Measurements from ENCODE around the gene GUCA2A. TPM values are rescaled to one million over a fixed set of nuclear protein-coding genes. Genes with fewer than 3 reads are reported as not detected.

The GUCA2A gene
- polyA plus RNA-seq, 1 of the 3 experiments (the other 2 are of a cell fraction): not detected

- peaks cover 0 to 31% of the 10 kb centered on the region in 2 experiments; a peak in 1 of 4 replicates for H3K4me1 ChIP-seq (ENCODE audit: control insufficient read depth in 1 of 2, insufficient read depth in 2 of 2, low read depth in 1 of 2, low read length in 1 of 2)
- CTCF ChIA-PET: interaction anchor here (0.7 to 2.0 kb wide), 3 partner anchors 8 to 595 kb away, joined by 3 to 7 read pairs (median 4); no protein-coding TSS in a partner anchor
- no peaks in the 10 kb centered on the region for H3K9me3 ChIP-seq
- H3K27ac ChIP-seq (ENCODE audit: low read depth in 2 of 2, low read length in 1 of 2): no peak overlapping the region
- H3K36me3 ChIP-seq (replicated peaks in 1 of 2; ENCODE audit: control insufficient read depth in 1 of 2, insufficient read depth in 2 of 2, low read length in 1 of 2): no peaks in the 10 kb centered on the region
- no peaks in the 10 kb centered on the region for H3K9me2 ChIP-seq
- POLR2A ChIA-PET: no interaction called here
- no peaks in the 10 kb centered on the region for H4K20me1 ChIP-seq (ENCODE audit: insufficient read depth)
- no peak overlapping the region for H2AFZ ChIP-seq (ENCODE audit: low read depth)
- no peaks in the 10 kb centered on the region for H3F3A ChIP-seq (replicated peaks; ENCODE audit: insufficient read depth)
- no peak for TF ChIP-seq RXRA (IDR thresholded peaks at IDR 0.05; ENCODE audit: borderline replicate concordance, low read depth)
- no peak for TF ChIP-seq USF2 (IDR thresholded peaks at IDR 0.05; ENCODE audit: borderline replicate concordance, low read depth, low read length)
- no peak for TF ChIP-seq EZH2phosphoT487 (IDR thresholded peaks at IDR 0.05; ENCODE audit: borderline replicate concordance, low read depth)
- TF ChIP-seq MXI1 (IDR thresholded peaks at IDR 0.05; ENCODE audit: low read depth, low read length): no peak
- no peak for TF ChIP-seq PBX3 (IDR thresholded peaks at IDR 0.05)
- TF ChIP-seq TEAD4 (IDR thresholded peaks at IDR 0.05; ENCODE audit: borderline replicate concordance, insufficient read depth): no peak
- TF ChIP-seq YY1 (IDR thresholded peaks at IDR 0.05; ENCODE audit: low read depth): no peak
- TF ChIP-seq GABPA (IDR thresholded peaks at IDR 0.05; ENCODE audit: low read depth): no peak
- no peak for TF ChIP-seq GATA2 (CRISPR knock-in tag; IDR thresholded peaks at IDR 0.05)
- no peak for TF ChIP-seq EP300 (IDR thresholded peaks at IDR 0.05; ENCODE audit: borderline replicate concordance in 1 of 2, low read depth in 1 of 2, low read length in 1 of 2)
- TF ChIP-seq SMC3 (IDR thresholded peaks at IDR 0.05; ENCODE audit: low read depth, low read length): no peak
- no peaks in the 10 kb centered on the region for H3K27me3 ChIP-seq (ENCODE audit: insufficient read depth)
- no peak overlapping the region for H3K4me2 ChIP-seq
- 100% methylated on average over 2 of the region's 3 CpGs for WGBS (ENCODE audit: low lambda C conversion rate)
- no peak overlapping the region for H3K9ac ChIP-seq
- no peaks in the 10 kb centered on the region for H3K79me2 ChIP-seq (ENCODE audit: insufficient read depth)
- no peak overlapping the region for H3K4me3 ChIP-seq (ENCODE audit: low read depth in 2 of 2, low read length in 1 of 2)
- DNase-seq: no peak
Measured at GRCh38 chr1:42168763-42169162, 4.2 kb upstream of the GUCA2A start.

GRCh38 chr1:42168391-42168670 lies 3.8 kb upstream of the GUCA2A start:
- CTCF ChIA-PET: interaction anchor here (0.7 to 1.1 kb wide), 2 partner anchors 21 kb away, joined by 3 to 4 read pairs; no protein-coding TSS in a partner anchor
- H3K9me2 ChIP-seq: no peaks in the 10 kb centered on the region
- H3K9me3 ChIP-seq: no peaks in the 10 kb centered on the region
- 67% methylated on average over 1 of the region's 1 CpG for WGBS (ENCODE audit: low lambda C conversion rate)
- no peak overlapping the region for H2AFZ ChIP-seq (ENCODE audit: low read depth)
- H3K27ac ChIP-seq (ENCODE audit: low read depth in 2 of 2, low read length in 1 of 2): no peak overlapping the region
- no peak overlapping the region for H3K4me2 ChIP-seq
- H3K4me1 ChIP-seq (ENCODE audit: control insufficient read depth in 1 of 2, insufficient read depth in 2 of 2, low read depth in 1 of 2, low read length in 1 of 2): peaks cover 0 to 29% of the 10 kb centered on the region in 2 experiments; a peak in 1 of 4 replicates
- no peaks in the 10 kb centered on the region for H4K20me1 ChIP-seq (ENCODE audit: insufficient read depth)
- no peaks in the 10 kb centered on the region for H3K36me3 ChIP-seq (replicated peaks in 1 of 2; ENCODE audit: control insufficient read depth in 1 of 2, insufficient read depth in 2 of 2, low read length in 1 of 2)
- no peaks in the 10 kb centered on the region for H3K27me3 ChIP-seq (ENCODE audit: insufficient read depth)
- H3K79me2 ChIP-seq (ENCODE audit: insufficient read depth): no peaks in the 10 kb centered on the region
- no peaks in the 10 kb centered on the region for H3F3A ChIP-seq (replicated peaks; ENCODE audit: insufficient read depth)
- H3K9ac ChIP-seq: no peak overlapping the region
- DNase-seq: no peak
- H3K4me3 ChIP-seq (ENCODE audit: low read depth in 2 of 2, low read length in 1 of 2): no peak overlapping the region
- POLR2A ChIA-PET: no interaction called here
- TF ChIP-seq MAX (IDR thresholded peaks at IDR 0.05; ENCODE audit: low read depth): no peak
